ENCODE measurements around the gene TTC9.

The TTC9 gene

DNA sequence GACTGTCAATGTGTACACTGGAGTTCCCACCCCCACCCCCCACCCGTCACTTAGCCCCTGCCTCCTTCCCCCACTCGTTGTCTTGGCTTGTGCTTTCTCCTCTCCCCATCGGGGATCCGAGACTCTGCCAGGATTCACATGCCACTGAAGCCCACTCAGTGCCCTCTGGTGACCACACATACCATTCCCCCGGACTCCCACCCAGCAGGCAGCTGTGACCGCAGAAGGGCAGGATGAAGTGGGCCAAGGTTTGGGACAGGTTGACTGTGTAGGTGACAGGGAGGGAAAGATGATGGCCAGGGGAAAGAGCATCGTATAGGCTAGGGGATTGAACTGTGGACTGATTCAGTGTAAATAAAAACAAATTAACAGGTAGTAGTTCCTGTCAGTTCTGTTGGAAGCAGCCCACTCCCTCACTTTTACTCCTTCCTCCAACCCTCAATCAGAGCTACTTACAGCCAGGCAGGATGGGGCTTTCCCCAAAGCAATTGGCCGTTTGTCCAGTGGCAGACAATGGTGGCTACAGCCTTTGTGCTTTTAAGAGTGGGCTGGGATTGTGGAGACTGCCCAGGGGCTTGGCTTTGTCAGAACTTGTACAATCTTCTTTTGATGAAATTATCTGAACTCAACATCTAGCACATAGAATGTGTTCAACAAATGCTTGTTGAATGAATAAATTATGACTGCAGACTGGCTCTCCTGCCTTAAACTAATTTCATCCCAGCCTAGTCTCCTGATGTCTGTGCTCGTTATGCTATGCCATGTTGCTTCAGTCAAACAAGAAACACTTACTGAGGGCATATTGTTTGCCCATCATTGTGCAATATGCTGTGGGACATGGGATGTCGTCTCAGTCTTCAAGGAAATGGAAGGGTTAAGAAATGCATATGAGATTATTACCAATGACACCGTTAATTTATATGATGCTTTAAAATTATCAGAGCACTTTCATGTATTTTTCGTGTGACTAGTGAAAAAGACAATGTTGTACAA lies 30.2 kb downstream of the TTC9 start:
- TF ChIP-seq, protein P1, sequence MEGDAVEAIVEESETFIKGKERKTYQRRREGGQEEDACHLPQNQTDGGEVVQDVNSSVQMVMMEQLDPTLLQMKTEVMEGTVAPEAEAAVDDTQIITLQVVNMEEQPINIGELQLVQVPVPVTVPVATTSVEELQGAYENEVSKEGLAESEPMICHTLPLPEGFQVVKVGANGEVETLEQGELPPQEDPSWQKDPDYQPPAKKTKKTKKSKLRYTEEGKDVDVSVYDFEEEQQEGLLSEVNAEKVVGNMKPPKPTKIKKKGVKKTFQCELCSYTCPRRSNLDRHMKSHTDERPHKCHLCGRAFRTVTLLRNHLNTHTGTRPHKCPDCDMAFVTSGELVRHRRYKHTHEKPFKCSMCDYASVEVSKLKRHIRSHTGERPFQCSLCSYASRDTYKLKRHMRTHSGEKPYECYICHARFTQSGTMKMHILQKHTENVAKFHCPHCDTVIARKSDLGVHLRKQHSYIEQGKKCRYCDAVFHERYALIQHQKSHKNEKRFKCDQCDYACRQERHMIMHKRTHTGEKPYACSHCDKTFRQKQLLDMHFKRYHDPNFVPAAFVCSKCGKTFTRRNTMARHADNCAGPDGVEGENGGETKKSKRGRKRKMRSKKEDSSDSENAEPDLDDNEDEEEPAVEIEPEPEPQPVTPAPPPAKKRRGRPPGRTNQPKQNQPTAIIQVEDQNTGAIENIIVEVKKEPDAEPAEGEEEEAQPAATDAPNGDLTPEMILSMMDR (IDR thresholded peaks at IDR 0.05; ENCODE audit: low read depth, low read length, missing control alignments), result no peak
- no peak for DNase-seq (ENCODE audit: low read depth)
- H3K4me3 ChIP-seq (ENCODE audit: low read depth, low read length), result no peak overlapping the region

DNA sequence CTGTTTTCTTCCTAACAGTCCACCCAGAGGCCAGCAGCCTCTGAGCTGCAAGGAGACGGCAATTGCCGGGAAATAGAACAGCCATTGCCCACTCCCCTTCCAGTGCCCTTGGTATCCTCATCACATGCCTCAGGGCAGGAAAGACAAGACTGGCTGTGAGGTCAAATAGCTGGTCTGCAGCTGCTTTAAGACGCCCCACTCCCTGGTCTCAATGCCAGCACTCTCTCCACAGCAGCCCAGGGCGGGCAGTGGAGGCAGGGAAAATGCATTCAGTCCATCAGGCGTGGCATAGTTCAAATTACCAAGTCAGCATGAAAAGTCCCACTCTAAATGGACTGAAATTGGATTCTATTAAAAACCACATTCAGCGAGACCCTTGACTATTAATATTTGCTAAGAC lies 35.6 kb downstream of the TTC9 start:
- TF ChIP-seq, protein P1 (IDR thresholded peaks at IDR 0.05; ENCODE audit: low read depth, low read length, missing control alignments), result no peak
- no peak for DNase-seq (ENCODE audit: low read depth)
- H3K4me3 ChIP-seq (ENCODE audit: low read depth, low read length), result no peak overlapping the region

DNA sequence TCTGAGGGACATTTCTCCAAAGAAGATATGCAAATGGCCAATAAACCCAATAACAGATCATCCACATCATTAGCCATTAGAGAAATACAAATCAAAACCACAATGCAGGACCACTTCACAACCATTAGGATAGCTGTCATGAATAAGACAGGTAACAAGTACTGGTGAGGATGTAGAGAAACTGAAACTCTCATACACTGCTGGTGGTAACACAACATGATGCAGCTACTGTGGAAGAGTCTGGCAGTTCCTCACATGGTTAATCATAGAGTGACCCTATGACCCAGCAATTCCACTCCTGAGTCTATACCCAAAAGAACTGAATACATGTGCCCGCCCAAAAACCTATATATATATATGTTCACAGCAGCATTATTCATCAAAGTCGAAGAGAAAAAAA lies 39.0 kb downstream of the TTC9 start:
- H3K4me3 ChIP-seq (ENCODE audit: low read depth, low read length), result no peak overlapping the region
- TF ChIP-seq, protein P1 (IDR thresholded peaks at IDR 0.05; ENCODE audit: low read depth, low read length, missing control alignments), result no peak
- no peak for DNase-seq (ENCODE audit: low read depth)

DNA sequence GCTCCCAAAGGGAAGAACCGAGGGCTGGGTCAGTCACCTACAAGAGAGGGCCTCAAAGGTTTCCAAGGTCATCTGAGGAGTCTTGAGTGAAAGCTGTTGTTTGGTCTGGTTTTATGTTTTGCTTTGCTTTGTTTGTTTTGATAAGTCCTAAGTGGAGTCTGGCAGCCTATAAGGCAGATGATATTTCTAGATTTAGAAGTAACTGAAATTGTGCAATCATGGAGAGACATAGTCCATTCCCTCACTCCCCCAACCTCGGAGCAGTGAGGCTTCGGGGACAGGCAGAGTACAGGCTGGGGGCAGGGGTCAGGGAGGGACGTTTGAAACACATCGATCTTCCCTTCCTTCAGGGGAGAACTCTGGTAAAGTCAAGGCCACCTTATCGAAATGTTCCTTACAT lies 42.3 kb downstream of the TTC9 start:
- DNase-seq (ENCODE audit: low read depth), result no peak
- H3K4me3 ChIP-seq (ENCODE audit: low read depth, low read length), result no peak overlapping the region
- TF ChIP-seq, protein P1 (IDR thresholded peaks at IDR 0.05; ENCODE audit: low read depth, low read length, missing control alignments), result no peak

DNA sequence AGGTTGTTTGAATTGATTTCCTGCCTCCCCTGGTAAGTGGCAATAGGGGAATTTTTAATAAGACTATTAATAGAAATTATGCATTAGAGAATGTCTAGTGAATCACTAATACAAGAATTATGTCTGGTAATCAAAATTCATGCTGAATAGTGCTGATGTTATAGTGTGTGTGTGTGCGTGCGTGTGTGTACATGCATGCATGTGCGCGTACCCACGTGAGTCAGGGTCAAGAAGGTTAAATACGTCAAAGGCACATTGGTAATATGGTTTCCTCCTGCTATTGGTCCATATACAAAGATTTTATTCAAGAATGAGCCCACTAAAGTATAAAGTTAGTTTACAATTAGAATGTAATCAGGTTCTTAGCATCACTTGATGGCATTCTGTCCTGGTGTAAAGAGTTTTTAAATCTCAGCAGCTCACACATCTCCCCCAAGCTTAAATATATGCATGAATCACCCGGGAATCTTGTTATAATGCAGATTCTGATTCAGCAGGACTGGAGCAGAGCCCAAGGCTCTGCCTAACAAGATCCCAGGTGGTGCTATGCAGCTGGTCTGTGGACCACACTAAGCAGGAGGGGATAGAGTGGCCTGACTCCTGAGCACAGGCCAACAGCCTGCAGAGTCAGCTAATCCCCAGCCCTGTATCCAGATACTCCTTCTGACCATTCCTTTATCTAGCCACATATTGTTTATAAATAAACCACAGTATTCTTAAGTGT lies 43.9 kb downstream of the TTC9 start:
- TF ChIP-seq, protein P1 (IDR thresholded peaks at IDR 0.05; ENCODE audit: low read depth, low read length, missing control alignments), result no peak
- no peak overlapping the region for H3K4me3 ChIP-seq (ENCODE audit: low read depth, low read length)
- DNase-seq (ENCODE audit: low read depth), result no peak

DNA sequence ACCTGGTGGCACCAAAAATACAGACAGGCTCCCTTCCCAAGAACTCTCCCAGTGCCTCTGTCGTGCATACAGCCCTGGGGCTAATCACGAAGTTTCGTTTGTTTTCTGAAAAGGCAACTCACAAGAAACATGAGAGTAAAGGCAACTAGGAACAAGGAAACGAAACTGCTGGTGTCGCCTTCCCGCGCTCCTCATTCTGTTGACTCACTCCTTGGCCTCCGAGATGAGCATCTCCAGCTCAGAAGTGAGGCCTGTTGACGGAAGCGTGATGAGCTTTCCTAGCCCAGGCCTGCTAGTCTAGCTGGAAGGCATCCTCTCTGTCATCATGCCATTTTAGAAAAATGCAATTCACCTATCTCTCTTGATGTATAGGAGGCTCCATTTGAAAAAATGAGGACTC lies 50.5 kb downstream of the TTC9 start:
- DNase-seq (ENCODE audit: low read depth), result no peak
- H3K4me3 ChIP-seq (ENCODE audit: low read depth, low read length), result no peak overlapping the region
- TF ChIP-seq, protein P1 (IDR thresholded peaks at IDR 0.05; ENCODE audit: low read depth, low read length, missing control alignments), result no peak
